Heart left ventricle (tissue), 13 donors: ENCODE measurements around the gene NUDC.

ENCODE experiments used
- POLR2A ChIP-seq, 2 donors: fragments of 450-650 bp; IDR thresholded peaks; one replicate each; pipeline ENCODE4 v1.6.1; 2017; ENCODE audit warnings: antibody characterized with exemption in 2 of 2, mild to moderate bottlenecking in 2 of 2, moderate library complexity in 2 of 2
- TF ChIP-seq, protein P1 (sequence below), 12 donors: fragments of 200-600 bp; sonication (generic) in 4 of 12; IDR thresholded peaks; one replicate each; pipeline versions ENCODE4 v1.5.0 to v1.8.0; 2018 to 2022; ENCODE audit warnings: antibody characterized with exemption in 12 of 12, mild to moderate bottlenecking in 5 of 12
- donor health status: ischemic (EF 13 %, LVEDD 7.1; RV severe dilation, severe dysfunction).
- donor health status: DM: no; HTN: yes; CAD: no.
- donor health status: DM: no; HTN: no; CAD: no.
- donor health status: ischemic (EF 25% LVEDD 6.9; RV normal size, moderate dysfunction).
- donor health status: ischemic (EF 25% LVEDD 5.7; RV mildly dilated, moderate dysfunction).
- donor health status: ischemic (EF 35%, LVEDD 5.7; RV mildly dilated, moderate dysfunction).
- donor health status: nonischemic (EF 11% LVEDD 7.7; RV severe dilation, severe dysfunction).
- donor health status: DM: yes; HTN: yes; CAD: no.
- donor health status: PGD.
- donor health status: ischemic (EF 29% LVEDD 5.4; RV normal size, mild dysfunction).
- donor health status: nonischemic (EF 23%, LVEDD 6.1; RV moderate dilation, normal function).

DNA sequence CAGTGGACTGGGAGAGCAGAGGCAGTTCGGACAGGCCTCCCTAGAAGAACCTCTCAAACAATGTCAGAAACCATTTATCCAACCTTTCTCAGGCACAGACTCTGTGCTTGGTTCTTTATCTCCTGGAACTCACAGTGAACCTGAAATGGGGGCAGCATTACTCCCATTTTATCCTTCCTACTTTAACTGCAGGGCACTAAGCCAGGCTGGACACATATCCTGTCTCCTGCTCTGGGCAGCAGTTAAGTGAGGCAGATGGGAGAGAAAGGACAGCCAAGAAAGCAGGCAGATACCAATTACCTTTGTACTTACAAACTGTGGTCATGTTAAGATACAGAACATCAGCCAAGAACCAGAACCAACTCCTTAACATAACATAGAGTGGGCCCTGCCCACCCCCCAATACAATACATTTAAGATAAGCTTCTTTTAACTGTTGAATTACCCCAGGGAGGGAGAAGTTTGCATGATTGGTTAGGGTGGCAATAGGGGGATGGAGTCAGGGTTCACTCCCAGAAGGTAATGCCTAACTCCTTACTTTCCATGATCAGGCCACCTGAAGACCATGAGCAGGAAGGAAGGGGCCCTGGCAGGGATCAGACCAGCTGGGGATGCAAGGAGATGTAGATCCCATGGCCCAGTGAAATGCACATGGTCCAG lies 27.9 kb downstream of the NUDC start:
- TF ChIP-seq, protein P1, sequence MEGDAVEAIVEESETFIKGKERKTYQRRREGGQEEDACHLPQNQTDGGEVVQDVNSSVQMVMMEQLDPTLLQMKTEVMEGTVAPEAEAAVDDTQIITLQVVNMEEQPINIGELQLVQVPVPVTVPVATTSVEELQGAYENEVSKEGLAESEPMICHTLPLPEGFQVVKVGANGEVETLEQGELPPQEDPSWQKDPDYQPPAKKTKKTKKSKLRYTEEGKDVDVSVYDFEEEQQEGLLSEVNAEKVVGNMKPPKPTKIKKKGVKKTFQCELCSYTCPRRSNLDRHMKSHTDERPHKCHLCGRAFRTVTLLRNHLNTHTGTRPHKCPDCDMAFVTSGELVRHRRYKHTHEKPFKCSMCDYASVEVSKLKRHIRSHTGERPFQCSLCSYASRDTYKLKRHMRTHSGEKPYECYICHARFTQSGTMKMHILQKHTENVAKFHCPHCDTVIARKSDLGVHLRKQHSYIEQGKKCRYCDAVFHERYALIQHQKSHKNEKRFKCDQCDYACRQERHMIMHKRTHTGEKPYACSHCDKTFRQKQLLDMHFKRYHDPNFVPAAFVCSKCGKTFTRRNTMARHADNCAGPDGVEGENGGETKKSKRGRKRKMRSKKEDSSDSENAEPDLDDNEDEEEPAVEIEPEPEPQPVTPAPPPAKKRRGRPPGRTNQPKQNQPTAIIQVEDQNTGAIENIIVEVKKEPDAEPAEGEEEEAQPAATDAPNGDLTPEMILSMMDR (IDR thresholded peaks at IDR 0.05) = no peak
- no peak for TF ChIP-seq POLR2A (IDR thresholded peaks at IDR 0.05)
